HepG2 (cell line): ENCODE results near the gene SEMA4F. TPM values are rescaled to one million over a fixed set of nuclear protein-coding genes. Genes with fewer than 3 reads are reported as not detected.

Experiments
- ATAC-seq: fragments of 200-7000 bp; cut with Tn5 transposase; 3 replicates; pipeline ENCODE4 v1.9.1; 2020; ENCODE audit warnings: mild to moderate bottlenecking, moderate library complexity
- BruUV-seq: library from RNA; stranded (reverse); fragments of 400-500 nt; replicated peaks from 2 replicates; lab custom pipeline; 2021; lab: Mats Ljungman, UMichigan
- CTCF ChIA-PET: fragments of 300-600 bp; formaldehyde crosslinking; extraction: SDS; loops from one replicate; lab custom pipeline; 2021; ENCODE audit warnings: low total read pairs, inconsistent platforms, low intra/inter-chr PET ratio; lab: Yijun Ruan, JAX
- POLR2A ChIA-PET: fragments of 350-600 bp; sonication (Branson Sonifier 250); formaldehyde crosslinking; loops from one replicate; lab custom pipeline; 2020; ENCODE audit warnings: antibody characterized with exemption, inconsistent platforms; lab: Yijun Ruan, JAX
- DNase-seq: peaks from one replicate; pipeline ENCODE4 v3.0.0-alpha.2; 2015; ENCODE audit warnings: low spot score
- FAIRE-seq: peaks from 3 replicates; lab custom pipeline; 2011; peaks lifted over from hg19 to GRCh38; lab: Jason Lieb, UNC
- H2AFZ ChIP-seq: one replicate; pipeline ENCODE4 v1.6.1; 2011; ENCODE audit warnings: low read length, inconsistent platforms
- H3K27ac ChIP-seq: fragments of 300-600 bp; 3 replicates; pipeline ENCODE4 v1.8.0; 2011; ENCODE audit warnings: mixed run types, mild to moderate bottlenecking, mixed read lengths, low read length, inconsistent platforms; ENCODE audit not compliant: insufficient read depth; ENCODE audit errors: extremely low read length
- H3K27me3 ChIP-seq, 2 experiments: fragments of 200-600 bp in 1 of 2; 2 replicates in 1 of 2; 3 replicates in 1 of 2; pipeline versions ENCODE4 v1.6.0 to v1.8.0; 2011; ENCODE audit warnings: low read length in 2 of 2, mild to moderate bottlenecking in 2 of 2, moderate library complexity in 2 of 2, inconsistent platforms in 1 of 2; ENCODE audit not compliant: insufficient read depth in 2 of 2, control insufficient read depth in 1 of 2
- H3K36me3 ChIP-seq, 2 experiments: fragments of 200-600 bp in 1 of 2; replicated peaks in 1 of 2; 2 replicates in 1 of 2; 3 replicates in 1 of 2; pipeline versions ENCODE4 v1.5.1 to v1.8.0; 2011; ENCODE audit warnings: low read length in 2 of 2, inconsistent platforms in 1 of 2; ENCODE audit not compliant: insufficient read depth in 2 of 2, control insufficient read depth in 1 of 2
- H3K4me1 ChIP-seq: 2 replicates; pipeline ENCODE4 v1.5.1; 2012; ENCODE audit warnings: low read length, inconsistent platforms; ENCODE audit not compliant: insufficient read depth
- H3K4me2 ChIP-seq: 2 replicates; pipeline ENCODE4 v1.6.0; 2011; ENCODE audit warnings: low read depth, low read length, inconsistent platforms
- H3K4me3 ChIP-seq, 3 experiments: fragments of 200-600 bp in 1 of 3; sonication (generic), shearing (Covaris generic) in 1 of 3; replicated peaks in 1 of 3; 2 replicates each; pipeline ENCODE4 v1.5.1; 2011 to 2016; ENCODE audit warnings: low read length in 3 of 3, inconsistent platforms in 2 of 3, low read depth in 2 of 3, mild to moderate bottlenecking in 2 of 3, control low read depth in 1 of 3, mixed read lengths in 1 of 3; ENCODE audit not compliant: insufficient read depth in 1 of 3
- H3K79me2 ChIP-seq: one replicate; pipeline ENCODE4 v1.6.1; 2011; ENCODE audit warnings: low read length, inconsistent platforms; ENCODE audit not compliant: insufficient read depth
- H3K9ac ChIP-seq: 2 replicates; pipeline ENCODE4 v1.6.0; 2011; ENCODE audit warnings: mild to moderate bottlenecking, low read depth, low read length, inconsistent platforms; ENCODE audit not compliant: insufficient read depth
- H3K9me3 ChIP-seq: 2 replicates; pipeline ENCODE4 v1.5.1; 2012; ENCODE audit warnings: mild to moderate bottlenecking, low read length
- H4K20me1 ChIP-seq: 2 replicates; pipeline ENCODE4 v1.6.0; 2011; ENCODE audit warnings: inconsistent platforms, mild to moderate bottlenecking, low read length, moderate library complexity; ENCODE audit not compliant: insufficient read depth
- ATF7-NPFF ChIP-seq: sonication (generic); formaldehyde crosslinking; IDR thresholded peaks from 2 replicates; pipeline ENCODE4 v1.8.1; 2023; ENCODE audit warnings: mild to moderate bottlenecking, low read depth, missing genetic modification reagents, moderate library complexity
- CEBPB ChIP-seq: IDR thresholded peaks from 2 replicates; pipeline ENCODE4 v1.6.1; 2011; ENCODE audit warnings: low read depth, low read length, improper control_type of control experiment, borderline replicate concordance
- CEBPG ChIP-seq: IDR thresholded peaks from 2 replicates; pipeline ENCODE4 v1.6.1; 2016
- ELF1 ChIP-seq: sonication (generic); formaldehyde crosslinking; IDR thresholded peaks from 2 replicates; pipeline ENCODE4 v1.4.0; 2020; ENCODE audit warnings: missing genetic modification reagents
- EP300 ChIP-seq, 3 experiments: sonication (generic) in 1 of 3; formaldehyde crosslinking in 1 of 3; IDR thresholded peaks; 2 replicates each; pipeline versions ENCODE4 v1.5.1 to v1.6.1; 2011 to 2020; ENCODE audit warnings: low read depth in 2 of 3, low read length in 2 of 3, borderline replicate concordance in 1 of 3, improper control_type of control experiment in 1 of 3, mild to moderate bottlenecking in 1 of 3, missing genetic modification reagents in 1 of 3, moderate library complexity in 1 of 3
- GATAD2A ChIP-seq: IDR thresholded peaks from 2 replicates; pipeline ENCODE4 v1.6.1; 2016
- MAF1 ChIP-seq: sonication (generic); formaldehyde crosslinking; IDR thresholded peaks from 2 replicates; pipeline ENCODE4 v1.5.0; 2020; ENCODE audit warnings: missing genetic modification reagents, borderline replicate concordance
- NFKB2 ChIP-seq: sonication (generic); formaldehyde crosslinking; IDR thresholded peaks from 2 replicates; pipeline ENCODE4 v1.4.0; 2020; ENCODE audit warnings: missing genetic modification reagents, borderline replicate concordance
- RXRB ChIP-seq: IDR thresholded peaks from 2 replicates; pipeline ENCODE4 v1.6.1; 2016; ENCODE audit warnings: borderline replicate concordance, missing genetic modification reagents, missing compliant biosample characterization
- TBL1XR1 ChIP-seq: fragments of 150-350 bp; IDR thresholded peaks from 2 replicates; pipeline ENCODE4 v1.6.1; 2014; ENCODE audit warnings: borderline replicate concordance, low read length; ENCODE audit not compliant: partially characterized antibody
- ZNF589 ChIP-seq: sonication (generic); formaldehyde crosslinking; conservative IDR thresholded peaks from 2 replicates; pipeline ENCODE4 v1.8.0; 2022; ENCODE audit warnings: mild to moderate bottlenecking, moderate library complexity, missing genetic modification reagents
- ZNF782 ChIP-seq: sonication (generic); formaldehyde crosslinking; IDR thresholded peaks from 2 replicates; pipeline ENCODE4 v1.4.0; 2020; ENCODE audit warnings: missing genetic modification reagents, mild to moderate bottlenecking, borderline replicate concordance
- ZNF800 ChIP-seq: sonication (generic); formaldehyde crosslinking; IDR thresholded peaks from 2 replicates; pipeline ENCODE4 v1.4.0; 2020; ENCODE audit warnings: missing genetic modification reagents
- WGBS: methylation state at CpG from one replicate; pipeline ENCODE4 v1.1.6; 2017; ENCODE audit warnings: low lambda C conversion rate; 5-methylcytosine and 5-hydroxymethylcytosine counted together
- in situ Hi-C: cut with HindIII; loops from 2 replicates; pipeline ENCODE4 v1.10.0; 2017; ENCODE audit warnings: low pct_unique_long_range_greater_than_20kb; ENCODE audit not compliant: extremely low pct_ligation_motif_present
- intact Hi-C: fragments of 100-400 bp; cut with micrococcal nuclease; formaldehyde crosslinking; loops from one replicate; pipeline ENCODE4 v1.10.0; 2022; ENCODE audit not compliant: unreplicated experiment
- polyA plus RNA-seq, 8 experiments: library from polyadenylated mRNA; depleted of rRNA in 3 of 8; stranded (reverse) in 7 of 8; unstranded in 1 of 8; fragments of >200 nt; fragmentation: Illumina TruSeq in 4 of 8; extraction: Trizol in 4 of 8; gene quantifications; 2 replicates each; pipeline versions ENCODE4 v1.2.1 to v1.2.3, GENCODE V29; 2011 to 2016; ENCODE audit warnings: low read depth in 4 of 8, missing spikeins in 1 of 8, mixed read lengths in 1 of 8; ENCODE audit not compliant: insufficient read depth in 1 of 8
- total RNA-seq, 5 experiments: library from RNA; depleted of rRNA; stranded (reverse); fragments of >200 nt; fragmentation: Illumina TruSeq; extraction: Trizol; gene quantifications; 2 replicates each; pipeline ENCODE4 v1.2.3, GENCODE V29; 2016; ENCODE audit warnings: low read depth in 1 of 5
- TF ChIP-seq, protein P1 (sequence below), 2 experiments: fragments of 450-650 bp in 1 of 2; sonication (generic) in 1 of 2; formaldehyde crosslinking; IDR thresholded peaks; 2 replicates each; pipeline versions ENCODE4 v1.5.0 to v1.8.0; 2020 to 2022; ENCODE audit warnings: mild to moderate bottlenecking in 1 of 2, missing genetic modification reagents in 1 of 2

Gene SEMA4F
- total and polyA plus RNA-seq, 2 of the 13 experiments (the other 11 are each of a cell fraction or from before 2014, with no cell fraction given): 7.1 to 10.3 TPM

DNA sequence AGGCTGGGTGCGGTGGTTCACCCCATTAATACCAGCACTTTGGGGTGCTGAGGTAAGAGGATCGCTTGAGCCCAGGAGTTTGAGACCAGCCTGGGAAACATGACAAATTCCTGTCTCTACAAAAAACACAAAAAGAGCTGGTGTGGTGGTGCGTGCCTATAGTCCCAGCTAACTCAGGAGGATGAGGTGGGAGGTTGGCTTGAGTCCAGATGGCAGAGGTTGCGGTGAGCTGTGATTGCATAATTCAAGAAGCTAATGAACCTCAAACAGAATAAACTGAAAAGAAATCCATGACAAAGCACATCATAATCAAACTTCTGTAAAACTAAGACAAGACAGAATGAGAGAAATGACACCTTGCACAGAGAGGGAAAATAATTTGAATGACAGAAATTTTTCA is 54.8 kb downstream of the SEMA4F start (continued):
- TF ChIP-seq, protein P1, sequence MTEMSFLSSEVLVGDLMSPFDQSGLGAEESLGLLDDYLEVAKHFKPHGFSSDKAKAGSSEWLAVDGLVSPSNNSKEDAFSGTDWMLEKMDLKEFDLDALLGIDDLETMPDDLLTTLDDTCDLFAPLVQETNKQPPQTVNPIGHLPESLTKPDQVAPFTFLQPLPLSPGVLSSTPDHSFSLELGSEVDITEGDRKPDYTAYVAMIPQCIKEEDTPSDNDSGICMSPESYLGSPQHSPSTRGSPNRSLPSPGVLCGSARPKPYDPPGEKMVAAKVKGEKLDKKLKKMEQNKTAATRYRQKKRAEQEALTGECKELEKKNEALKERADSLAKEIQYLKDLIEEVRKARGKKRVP (CRISPR knock-in tag; IDR thresholded peaks at IDR 0.05): 0 out of 4 replicates have a peak, but pooled peaks of 1 of the 2 experiments have one; percentile 4
- TF ChIP-seq GATAD2A (CRISPR knock-in tag): peak; percentile 35; the same call in 1 of the 2 replicates
- TF ChIP-seq CEBPB: peak; percentile 78
- TF ChIP-seq CEBPG (CRISPR knock-in tag): peak; percentile 69

- TF ChIP-seq ZNF589 (CRISPR knock-in tag) (no peak), MAF1 (CRISPR knock-in tag) (no peak), ATF7-NPFF (CRISPR knock-in tag) (no peak), NFKB2 (CRISPR knock-in tag) (no peak), ELF1 (CRISPR knock-in tag) (no peak), TBL1XR1 (no peak), ZNF782 (CRISPR knock-in tag) (no peak), RXRB (CRISPR knock-in tag) (no peak), EP300 (IDR thresholded peaks at IDR 0.05; ENCODE audit: low read depth in 2 of 2, low read length in 2 of 2) (no peak), EP300 (CRISPR knock-in tag; IDR thresholded peaks at IDR 0.05; ENCODE audit: borderline replicate concordance) (no peak), ZNF800 (CRISPR knock-in tag) (no peak)
- no peak overlapping the region for H3K4me2 ChIP-seq
- no peaks in the 10 kb centered on the region for H3K79me2 ChIP-seq
- no peaks in the 10 kb centered on the region for H3K36me3 ChIP-seq
- intact Hi-C loops (no loop called here), in situ Hi-C loops (no loop called here)
- BruUV-seq: no TSS peak
- no peak for DNase-seq
- no peak for FAIRE-seq
- 27% methylated on average over 9 of the region's 9 CpGs for WGBS
- H3K27ac ChIP-seq: no peak overlapping the region
- ATAC-seq: no peak
- POLR2A ChIA-PET: no interaction called here
- CTCF ChIA-PET: interaction anchor here (1.0 kb wide), 1 partner anchor 164 kb away, joined by 3 read pairs; no protein-coding TSS in a partner anchor
- no peak overlapping the region for H2AFZ ChIP-seq
- no peak overlapping the region for H3K4me3 ChIP-seq
- peaks cover 29% of the 10 kb centered on the region for H3K4me1 ChIP-seq
- H3K9me3 ChIP-seq: no peaks in the 10 kb centered on the region
- no peak overlapping the region for H3K9ac ChIP-seq
- H3K27me3 ChIP-seq: peaks cover 1 to 29% of the 10 kb centered on the region in 2 experiments; a peak in 3 of 5 replicates
- no peaks in the 10 kb centered on the region for H4K20me1 ChIP-seq
Observed at GRCh38 chr2:74712223-74713053, 58.4 kb downstream of the SEMA4F start.
